ENCODE data around the gene SSBP1.

DNA sequence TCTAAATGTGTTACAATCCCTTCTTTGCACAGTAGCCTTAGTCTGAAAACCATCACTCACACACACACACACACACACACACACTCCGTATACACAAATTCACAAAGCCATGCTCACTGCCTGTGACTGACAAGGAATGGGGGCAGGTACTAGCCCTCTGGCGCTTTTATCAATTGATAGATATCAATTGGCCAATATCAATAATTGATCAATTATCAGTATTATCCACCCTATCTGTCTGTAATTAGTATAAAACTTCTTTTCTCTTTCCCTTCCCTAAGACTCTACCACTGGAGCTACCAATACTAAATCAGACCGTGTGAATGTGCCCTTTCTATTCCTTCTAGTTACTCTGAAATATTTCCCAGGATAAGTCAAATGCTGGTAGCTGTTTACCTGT is 38.3 kb upstream of the SSBP1 start:
- TF ChIP-seq BHLHE40 (IDR thresholded peaks at IDR 0.05; ENCODE audit: low read depth, low read length) (no peak), RFX5 (IDR thresholded peaks at IDR 0.05; ENCODE audit: low read depth, low read length) (no peak), RCOR1 (IDR thresholded peaks at IDR 0.05; ENCODE audit: insufficient replicate concordance, low read length) (no peak), POLR2A (IDR thresholded peaks at IDR 0.05; ENCODE audit: low read depth, low read length) (no peak), RAD21 (IDR thresholded peaks at IDR 0.05; ENCODE audit: low read length) (no peak), CEBPB (IDR thresholded peaks at IDR 0.05; ENCODE audit: low read depth, low read length) (no peak)
- TF ChIP-seq, protein P1, sequence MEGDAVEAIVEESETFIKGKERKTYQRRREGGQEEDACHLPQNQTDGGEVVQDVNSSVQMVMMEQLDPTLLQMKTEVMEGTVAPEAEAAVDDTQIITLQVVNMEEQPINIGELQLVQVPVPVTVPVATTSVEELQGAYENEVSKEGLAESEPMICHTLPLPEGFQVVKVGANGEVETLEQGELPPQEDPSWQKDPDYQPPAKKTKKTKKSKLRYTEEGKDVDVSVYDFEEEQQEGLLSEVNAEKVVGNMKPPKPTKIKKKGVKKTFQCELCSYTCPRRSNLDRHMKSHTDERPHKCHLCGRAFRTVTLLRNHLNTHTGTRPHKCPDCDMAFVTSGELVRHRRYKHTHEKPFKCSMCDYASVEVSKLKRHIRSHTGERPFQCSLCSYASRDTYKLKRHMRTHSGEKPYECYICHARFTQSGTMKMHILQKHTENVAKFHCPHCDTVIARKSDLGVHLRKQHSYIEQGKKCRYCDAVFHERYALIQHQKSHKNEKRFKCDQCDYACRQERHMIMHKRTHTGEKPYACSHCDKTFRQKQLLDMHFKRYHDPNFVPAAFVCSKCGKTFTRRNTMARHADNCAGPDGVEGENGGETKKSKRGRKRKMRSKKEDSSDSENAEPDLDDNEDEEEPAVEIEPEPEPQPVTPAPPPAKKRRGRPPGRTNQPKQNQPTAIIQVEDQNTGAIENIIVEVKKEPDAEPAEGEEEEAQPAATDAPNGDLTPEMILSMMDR (conservative IDR thresholded peaks at IDR 0.05; ENCODE audit: low read depth, low read length), result no peak
